Fibroblast of lung (primary cell): ENCODE measurements around the gene XRRA1. TPM values are rescaled to one million over a fixed set of nuclear protein-coding genes. Genes with fewer than 3 reads are reported as not detected.

Experiments used
- DNase-seq, 2 donors: peaks; one replicate each; pipeline versions ENCODE4 v3.0.0 to v3.0.0-alpha.2; 2010; ENCODE audit warnings: low read depth in 2 of 2
- H2AFZ ChIP-seq: 2 replicates; pipeline ENCODE4 v1.5.1; 2012; ENCODE audit warnings: low read length, control low read depth, inconsistent platforms
- H3K27ac ChIP-seq: 2 replicates; pipeline ENCODE4 v1.5.1; 2011; ENCODE audit warnings: low read length, control low read depth; ENCODE audit not compliant: insufficient read depth
- H3K27me3 ChIP-seq: 2 replicates; pipeline ENCODE4 v1.5.1; 2011; ENCODE audit warnings: mild to moderate bottlenecking, low read length; ENCODE audit not compliant: control insufficient read depth, insufficient read depth
- H3K36me3 ChIP-seq: 2 replicates; pipeline ENCODE4 v1.5.1; 2011; ENCODE audit warnings: low read length; ENCODE audit not compliant: control insufficient read depth, insufficient read depth
- H3K4me1 ChIP-seq: 2 replicates; pipeline ENCODE4 v1.5.1; 2011; ENCODE audit warnings: low read length; ENCODE audit not compliant: control insufficient read depth, insufficient read depth; ENCODE audit errors: extremely low read depth
- H3K4me2 ChIP-seq: 2 replicates; pipeline ENCODE4 v1.5.1; 2011; ENCODE audit warnings: low read length, control low read depth; ENCODE audit not compliant: insufficient read depth; ENCODE audit errors: extremely low read depth
- H3K4me3 ChIP-seq, 4 experiments: fragments of 200-600 bp in 1 of 4; sonication (generic) in 1 of 4; replicated peaks in 1 of 4; 2 replicates each; pipeline ENCODE4 v1.5.1; 2011 to 2016; ENCODE audit warnings: low read length in 4 of 4, low read depth in 3 of 4, mild to moderate bottlenecking in 3 of 4, control low read depth in 2 of 4, inconsistent platforms in 1 of 4, mixed read lengths in 1 of 4; ENCODE audit not compliant: insufficient read depth in 1 of 4; ENCODE audit errors: control extremely low read depth in 1 of 4
- H3K79me2 ChIP-seq: 2 replicates; pipeline ENCODE4 v1.5.1; 2012; ENCODE audit warnings: mild to moderate bottlenecking, low read length, inconsistent platforms; ENCODE audit not compliant: control insufficient read depth, insufficient read depth
- H3K9ac ChIP-seq: 2 replicates; pipeline ENCODE4 v1.5.1; 2011; ENCODE audit warnings: mild to moderate bottlenecking, low read length, control low read depth; ENCODE audit not compliant: insufficient read depth
- H3K9me3 ChIP-seq: 2 replicates; pipeline ENCODE4 v1.5.1; 2012; ENCODE audit warnings: low read depth, low read length; ENCODE audit not compliant: control insufficient read depth, insufficient read depth
- H4K20me1 ChIP-seq: 2 replicates; pipeline ENCODE4 v1.5.1; 2011; ENCODE audit warnings: low read length; ENCODE audit not compliant: control insufficient read depth, insufficient read depth; ENCODE audit errors: extremely low read depth
- CTCF ChIP-seq, 2 donors: IDR thresholded peaks in 1 of 2; conservative IDR thresholded peaks in 1 of 2; 1 replicate in 1 of 2; 2 replicates in 1 of 2; pipeline ENCODE4 v1.5.1; 2011 to 2012; ENCODE audit warnings: low read length in 2 of 2, control low read depth in 1 of 2, inconsistent platforms in 1 of 2, low read depth in 1 of 2, mild to moderate bottlenecking in 1 of 2
- EZH2 ChIP-seq: IDR thresholded peaks from 2 replicates; pipeline ENCODE4 v1.5.1; 2012; ENCODE audit warnings: low read length, control low read depth, mild to moderate bottlenecking; ENCODE audit errors: missing control alignments
- polyA plus RNA-seq, 2 donors: library from polyadenylated mRNA; depleted of rRNA in 1 of 2; stranded (reverse) in 1 of 2; unstranded in 1 of 2; fragments of >200 nt; gene quantifications; 2 replicates each; pipeline ENCODE4 v1.2.1, GENCODE V29; 2011 to 2012; ENCODE audit warnings: missing spikeins in 1 of 2
- total RNA-seq: library from RNA; depleted of rRNA; stranded (reverse); fragments of >200 nt; gene quantifications from 2 replicates; pipeline ENCODE4 v1.2.1, GENCODE V29; 2014

XRRA1 gene
- total and polyA plus RNA-seq, 2 donors (not counting 1 experiment from before 2014, with no cell fraction given) = 5.0 to 8.6 TPM

DNA sequence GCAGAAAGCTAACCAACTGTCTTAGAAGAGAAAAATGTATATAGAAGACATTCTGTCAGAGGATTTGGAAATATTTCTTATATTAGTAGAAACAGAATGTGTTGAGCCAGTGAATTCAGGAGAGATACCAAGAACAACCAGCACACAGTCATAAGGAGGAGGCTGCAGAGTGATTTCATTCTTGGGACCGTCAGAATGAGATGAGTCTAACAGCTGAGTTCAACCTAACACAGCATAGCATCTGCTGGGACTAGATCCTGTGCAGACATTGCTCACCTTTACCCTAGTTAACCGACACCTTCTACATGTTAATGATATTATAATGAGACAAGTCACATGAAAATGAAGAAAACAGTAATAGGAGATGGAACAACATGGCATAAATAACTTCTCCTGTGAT, 85.5 kb downstream of the XRRA1 start:
- TF ChIP-seq EZH2 = no peak
- TF ChIP-seq CTCF (conservative IDR thresholded peaks at IDR 0.05 in 1 of 2, IDR thresholded peaks at IDR 0.05 in 1 of 2; ENCODE audit: low read depth in 1 of 2, low read length in 2 of 2) = no peak

GRCh38 chr11:74860743-74861142, 88.1 kb downstream of the XRRA1 start:
- DNase-seq = no peak

More for the DNA sequence above, 85.5 kb downstream of the XRRA1 start:
- no peaks in the 10 kb centered on the region for H3K36me3 ChIP-seq
- H3K27ac ChIP-seq = no peak overlapping the region
- no peak overlapping the region for H2AFZ ChIP-seq
- no peaks in the 10 kb centered on the region for H3K79me2 ChIP-seq
- H3K4me1 ChIP-seq = no peaks in the 10 kb centered on the region
- H3K4me3 ChIP-seq = no peak overlapping the region
- H3K27me3 ChIP-seq = no peaks in the 10 kb centered on the region
- no peaks in the 10 kb centered on the region for H4K20me1 ChIP-seq
- peaks cover 2% of the 10 kb centered on the region for H3K9me3 ChIP-seq
- H3K9ac ChIP-seq = no peak overlapping the region
- DNase-seq = no peak
- no peak overlapping the region for H3K4me2 ChIP-seq

DNA sequence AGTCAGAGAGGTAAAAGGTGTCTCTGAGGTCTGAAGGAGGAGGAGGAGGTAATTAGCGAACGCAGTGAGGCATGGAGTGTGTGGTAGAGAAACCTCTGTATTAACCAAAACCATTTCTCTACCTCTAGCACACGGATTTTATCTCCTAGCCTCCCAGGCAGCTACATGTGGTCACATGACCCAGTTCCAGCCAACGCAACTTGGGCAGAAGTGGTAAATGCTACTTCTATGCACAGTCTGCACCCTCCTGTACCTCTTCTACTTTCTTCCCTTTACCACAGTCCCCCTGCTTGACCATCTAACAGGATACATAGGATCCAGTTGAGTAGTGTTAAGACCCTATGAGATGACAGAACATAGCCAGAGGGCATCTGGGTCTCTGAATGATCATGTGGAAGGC, 95.7 kb downstream of the XRRA1 start:
- Histone ChIP-seq H3K79me2 (no peaks in the 10 kb centered on the region), H3K27me3 (no peaks in the 10 kb centered on the region), H2AFZ (no peak overlapping the region), H3K4me1 (peaks cover 15% of the 10 kb centered on the region), H3K36me3 (peaks cover 8% of the 10 kb centered on the region), H3K9ac (no peak overlapping the region), H3K9me3 (no peaks in the 10 kb centered on the region), H3K27ac (no peak overlapping the region), H3K4me3 (no peak overlapping the region), H3K4me2 (no peak overlapping the region), H4K20me1 (no peaks in the 10 kb centered on the region)
- no peak for DNase-seq
- TF ChIP-seq CTCF (conservative IDR thresholded peaks at IDR 0.05 in 1 of 2, IDR thresholded peaks at IDR 0.05 in 1 of 2; ENCODE audit: low read depth in 1 of 2, low read length in 2 of 2) (no peak), EZH2 (no peak)

More at GRCh38 chr11:74860743-74861142, 88.1 kb downstream of the XRRA1 start:
- H3K4me2 ChIP-seq = no peak overlapping the region
- H3K4me1 ChIP-seq = no peaks in the 10 kb centered on the region
- H3K27ac ChIP-seq = no peak overlapping the region
- H3K9ac ChIP-seq = no peak overlapping the region
- no peak overlapping the region for H2AFZ ChIP-seq
- no peaks in the 10 kb centered on the region for H3K27me3 ChIP-seq
- H4K20me1 ChIP-seq = no peaks in the 10 kb centered on the region
- TF ChIP-seq CTCF (conservative IDR thresholded peaks at IDR 0.05 in 1 of 2, IDR thresholded peaks at IDR 0.05 in 1 of 2; ENCODE audit: low read depth in 1 of 2, low read length in 2 of 2) = no peak
- no peak for TF ChIP-seq EZH2
- no peaks in the 10 kb centered on the region for H3K36me3 ChIP-seq
- no peaks in the 10 kb centered on the region for H3K9me3 ChIP-seq
- no peak overlapping the region for H3K4me3 ChIP-seq
- no peaks in the 10 kb centered on the region for H3K79me2 ChIP-seq
